ENCODE results near the gene SERGEF.

The SERGEF gene

DNA sequence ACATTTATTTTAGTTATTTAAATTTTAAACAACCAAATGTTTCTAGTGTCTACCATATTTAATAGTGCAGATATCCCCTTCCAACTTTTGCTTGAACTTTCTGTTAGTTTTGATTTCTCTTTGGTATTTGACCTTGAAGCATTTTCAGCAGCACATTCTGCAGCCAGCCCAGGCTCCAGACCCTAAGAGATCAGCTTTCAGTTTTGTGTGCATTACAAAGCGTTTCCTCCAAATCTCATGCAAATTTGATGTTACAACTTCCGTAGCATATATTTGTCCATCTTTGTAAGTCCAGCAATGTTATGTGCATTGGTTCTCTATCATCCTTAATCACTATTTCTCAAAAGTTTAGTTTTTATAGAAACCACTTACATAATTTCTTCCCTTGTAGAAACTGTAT is 14.6 kb upstream of the SERGEF start:
- TF ChIP-seq, protein P1, sequence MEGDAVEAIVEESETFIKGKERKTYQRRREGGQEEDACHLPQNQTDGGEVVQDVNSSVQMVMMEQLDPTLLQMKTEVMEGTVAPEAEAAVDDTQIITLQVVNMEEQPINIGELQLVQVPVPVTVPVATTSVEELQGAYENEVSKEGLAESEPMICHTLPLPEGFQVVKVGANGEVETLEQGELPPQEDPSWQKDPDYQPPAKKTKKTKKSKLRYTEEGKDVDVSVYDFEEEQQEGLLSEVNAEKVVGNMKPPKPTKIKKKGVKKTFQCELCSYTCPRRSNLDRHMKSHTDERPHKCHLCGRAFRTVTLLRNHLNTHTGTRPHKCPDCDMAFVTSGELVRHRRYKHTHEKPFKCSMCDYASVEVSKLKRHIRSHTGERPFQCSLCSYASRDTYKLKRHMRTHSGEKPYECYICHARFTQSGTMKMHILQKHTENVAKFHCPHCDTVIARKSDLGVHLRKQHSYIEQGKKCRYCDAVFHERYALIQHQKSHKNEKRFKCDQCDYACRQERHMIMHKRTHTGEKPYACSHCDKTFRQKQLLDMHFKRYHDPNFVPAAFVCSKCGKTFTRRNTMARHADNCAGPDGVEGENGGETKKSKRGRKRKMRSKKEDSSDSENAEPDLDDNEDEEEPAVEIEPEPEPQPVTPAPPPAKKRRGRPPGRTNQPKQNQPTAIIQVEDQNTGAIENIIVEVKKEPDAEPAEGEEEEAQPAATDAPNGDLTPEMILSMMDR (IDR thresholded peaks at IDR 0.05) = no peak

DNA sequence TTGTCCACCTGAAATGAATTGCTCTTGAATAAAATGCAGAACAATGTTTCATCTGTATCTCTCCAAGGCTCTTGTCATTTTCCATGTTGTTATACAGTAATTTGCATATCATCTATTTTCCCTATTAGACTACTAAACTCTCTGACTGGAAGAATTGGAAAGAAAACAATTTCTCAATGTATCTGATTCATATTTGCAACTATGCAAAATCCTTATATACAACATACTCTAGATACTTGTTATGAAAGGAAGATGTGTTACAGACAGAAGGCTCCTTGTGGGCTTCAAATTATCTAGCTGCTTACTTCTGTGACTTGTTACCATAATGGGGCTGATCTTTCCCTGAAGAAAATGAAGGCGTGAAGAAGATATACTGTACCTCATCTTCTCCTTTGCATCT is 9.6 kb upstream of the SERGEF start:
- TF ChIP-seq, protein P1 (IDR thresholded peaks at IDR 0.05) = no peak

DNA sequence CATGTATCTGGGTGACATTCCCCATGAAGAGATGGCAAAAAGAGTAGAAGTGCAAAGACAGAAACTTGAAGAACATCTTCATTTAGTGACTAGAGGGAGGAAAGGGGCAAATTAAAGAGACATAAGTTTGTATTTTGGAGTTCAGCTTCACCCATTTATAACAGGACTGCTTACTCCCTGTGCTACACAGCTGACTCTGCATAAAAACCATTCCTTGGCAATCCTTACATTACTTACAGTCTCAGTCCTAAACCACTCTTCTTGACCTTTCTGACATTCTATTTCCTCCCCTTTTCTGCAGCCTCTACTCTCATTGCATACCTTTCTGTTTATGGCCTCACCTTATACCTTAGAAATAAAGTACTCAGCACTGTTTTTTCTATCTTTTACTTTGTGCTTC is 6.8 kb upstream of the SERGEF start:
- TF ChIP-seq, protein P1 (IDR thresholded peaks at IDR 0.05) = no peak

DNA sequence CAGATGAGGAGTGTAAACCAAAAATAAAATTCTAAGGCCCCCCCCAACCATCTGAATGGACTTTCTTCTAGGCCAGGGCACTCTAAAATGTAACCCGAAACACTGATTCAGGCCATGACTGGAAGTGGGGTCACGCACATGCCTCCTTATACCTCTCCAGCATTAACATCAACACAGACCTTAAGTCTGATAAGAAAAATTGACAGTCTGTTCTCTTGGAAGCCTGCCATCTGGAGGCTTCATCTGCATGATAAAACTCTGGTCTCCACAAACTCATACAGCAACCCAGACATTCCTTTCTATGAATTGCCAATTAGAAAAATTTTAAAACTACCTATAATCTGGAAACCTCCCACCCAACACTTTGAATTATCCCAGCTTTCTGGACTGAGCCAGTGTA is 3.9 kb upstream of the SERGEF start:
- TF ChIP-seq, protein P1 (IDR thresholded peaks at IDR 0.05) = no peak

DNA sequence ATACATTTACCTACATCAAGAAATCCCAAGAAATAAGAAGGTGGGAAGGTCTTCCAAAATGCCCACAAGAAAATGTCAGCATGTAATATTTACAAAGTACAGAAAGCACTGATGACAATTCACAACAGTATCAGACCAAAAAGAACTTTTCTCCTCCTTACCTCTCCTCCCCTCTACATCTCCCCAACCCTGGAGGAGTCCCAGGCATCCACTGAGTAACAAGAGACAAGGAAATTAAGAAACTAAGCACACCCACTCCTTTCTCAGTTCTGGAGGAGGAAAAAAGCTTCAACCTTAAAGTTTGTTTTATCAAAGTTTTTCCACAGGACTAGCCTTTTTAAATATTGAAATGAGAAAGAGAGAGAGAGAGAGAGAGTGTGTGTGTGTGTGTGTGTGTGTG is 2.0 kb upstream of the SERGEF start:
- TF ChIP-seq, protein P1 (IDR thresholded peaks at IDR 0.05) = no peak

DNA sequence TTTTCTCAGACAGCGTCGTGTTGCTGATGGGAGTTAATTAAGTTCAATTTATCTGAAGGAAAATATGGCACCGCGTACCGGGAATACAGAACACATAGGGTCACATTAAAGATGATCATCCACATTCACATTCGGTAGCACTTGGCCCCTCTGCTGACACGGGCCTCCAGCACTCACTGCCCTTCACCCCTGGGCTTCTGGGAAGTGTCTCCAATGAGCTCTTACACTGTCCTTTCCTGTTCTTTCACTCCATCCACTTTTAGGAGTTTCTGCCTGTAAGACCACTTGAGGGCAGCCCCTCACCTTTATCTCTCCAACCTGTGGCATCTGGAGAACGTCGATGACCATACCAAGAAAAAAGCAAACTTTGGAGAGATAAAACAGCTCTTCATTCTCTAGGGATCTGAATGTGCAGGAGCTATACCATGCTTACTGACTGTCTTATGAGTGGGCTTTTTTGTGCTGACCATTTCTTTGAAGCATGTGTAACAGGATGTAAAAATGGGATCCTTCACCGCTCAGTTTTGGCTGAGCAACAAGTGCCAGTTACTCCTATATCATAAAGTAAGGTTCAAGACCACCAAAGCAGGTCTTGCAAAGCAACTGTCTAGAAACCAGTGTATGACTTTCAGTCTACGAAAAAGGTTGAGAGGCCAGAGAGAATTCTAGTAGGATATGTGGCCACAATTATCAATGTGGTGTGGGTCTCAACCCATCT is 1.1 kb upstream of the SERGEF start:
- TF ChIP-seq, protein P1 (IDR thresholded peaks at IDR 0.05) = no peak

DNA sequence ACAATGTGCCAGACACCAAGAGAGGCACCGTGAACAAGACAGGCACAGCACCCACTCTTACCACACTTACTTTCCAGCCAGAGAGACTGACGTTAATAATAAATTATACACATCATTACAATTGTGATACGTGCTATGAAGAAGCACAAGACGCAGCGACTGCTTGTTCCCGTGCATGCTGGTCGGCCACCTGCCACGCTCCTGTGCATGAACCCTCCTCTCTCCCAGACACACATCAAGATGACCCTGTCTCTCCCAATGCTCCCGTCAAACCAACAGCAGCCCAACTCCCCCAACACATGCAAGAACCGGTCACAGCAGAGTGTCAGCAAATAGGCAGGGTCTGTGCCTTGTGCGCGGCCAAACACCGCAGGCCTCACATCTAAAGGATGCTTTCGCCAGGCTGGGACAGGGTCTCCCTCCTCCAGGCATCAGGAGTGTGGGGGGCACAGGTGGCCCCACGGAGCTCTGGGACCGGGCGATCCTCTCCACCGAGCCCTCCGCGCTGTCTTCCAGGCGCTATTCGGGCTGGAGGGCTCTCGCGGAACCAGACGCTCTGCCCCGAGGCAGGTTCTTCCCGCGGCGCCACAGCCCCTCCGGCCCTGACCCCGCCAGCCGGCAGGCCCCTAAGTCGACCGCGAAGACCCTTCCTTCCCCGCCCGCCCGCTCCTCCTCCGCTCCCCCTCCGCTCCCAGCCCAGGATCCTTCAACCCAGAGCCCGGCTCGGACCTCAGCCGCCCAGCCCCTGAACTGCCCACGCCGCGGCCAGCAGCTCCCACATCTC is 533 bp downstream of the SERGEF start:
- TF ChIP-seq, protein P1 (IDR thresholded peaks at IDR 0.05) = no peak
